Measurements from ENCODE around the gene FCHSD2.
"Not testable (repeated sequence)": the region's sequence is repeated elsewhere in the genome, so short reads cannot be mapped to it uniquely, and the experiment has no call there.

The FCHSD2 gene

DNA sequence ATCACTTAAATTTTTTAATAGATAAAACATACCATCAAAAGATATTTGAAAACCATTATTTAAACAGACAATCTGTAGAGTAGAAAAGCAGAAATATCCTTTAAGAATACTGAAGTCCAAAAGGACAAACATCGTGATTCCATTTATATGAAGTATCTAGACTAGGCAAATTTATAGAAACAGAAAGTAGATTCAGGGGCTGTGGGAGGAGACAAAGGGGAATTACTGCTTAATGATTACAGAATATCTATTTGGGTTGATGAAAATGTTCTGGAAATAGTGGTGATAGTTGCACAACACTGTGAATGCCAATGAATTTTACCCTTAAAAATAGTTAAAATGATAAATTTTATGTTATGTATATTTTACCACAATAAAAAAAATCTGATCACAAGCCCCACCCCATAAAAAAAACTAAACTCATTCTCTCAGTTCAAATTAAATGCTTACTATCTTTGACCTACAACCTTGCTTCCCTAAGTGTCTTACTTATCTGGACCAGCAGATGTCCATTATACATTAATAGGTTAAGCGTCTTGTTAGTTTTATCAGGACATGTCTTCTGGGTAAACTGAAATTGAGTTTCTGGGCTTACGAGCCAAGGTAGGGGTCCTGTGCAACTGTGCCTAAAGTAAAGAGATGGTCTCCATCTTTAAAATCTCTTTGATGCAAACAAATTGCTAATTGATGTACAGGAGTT is 86.3 kb downstream of the FCHSD2 start:
- FAIRE-seq: no peak

DNA sequence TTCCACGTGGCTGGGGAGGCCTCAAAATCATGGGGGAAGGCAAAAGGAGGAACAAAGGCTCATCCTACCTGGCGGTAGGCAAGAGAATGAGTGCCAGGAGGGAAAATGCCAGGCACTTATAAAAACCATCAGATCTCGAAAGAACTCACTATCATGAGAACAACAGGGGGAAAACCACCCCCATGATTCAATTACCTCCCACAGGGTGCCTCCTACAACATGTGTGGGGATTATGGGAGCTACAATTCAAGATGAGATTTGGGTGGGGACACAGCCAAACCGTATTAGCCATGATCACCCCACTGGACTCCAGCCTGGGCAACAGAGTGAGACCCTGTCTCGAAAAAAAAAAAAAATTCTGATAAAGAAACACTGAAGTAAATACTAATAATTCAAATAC is 87.1 kb downstream of the FCHSD2 start:
- no peak for FAIRE-seq

- FAIRE-seq: no peak
Observed at GRCh38 chr11:73053964-73054363, 88.2 kb downstream of the FCHSD2 start.

- FAIRE-seq: no peak
Observed at GRCh38 chr11:73048446-73048845, 93.7 kb downstream of the FCHSD2 start.

GRCh38 chr11:73047773-73048371 is 94.2 kb downstream of the FCHSD2 start:
- no peak for FAIRE-seq

GRCh38 chr11:73040046-73040445 is 102.1 kb downstream of the FCHSD2 start:
- no peak for FAIRE-seq

DNA sequence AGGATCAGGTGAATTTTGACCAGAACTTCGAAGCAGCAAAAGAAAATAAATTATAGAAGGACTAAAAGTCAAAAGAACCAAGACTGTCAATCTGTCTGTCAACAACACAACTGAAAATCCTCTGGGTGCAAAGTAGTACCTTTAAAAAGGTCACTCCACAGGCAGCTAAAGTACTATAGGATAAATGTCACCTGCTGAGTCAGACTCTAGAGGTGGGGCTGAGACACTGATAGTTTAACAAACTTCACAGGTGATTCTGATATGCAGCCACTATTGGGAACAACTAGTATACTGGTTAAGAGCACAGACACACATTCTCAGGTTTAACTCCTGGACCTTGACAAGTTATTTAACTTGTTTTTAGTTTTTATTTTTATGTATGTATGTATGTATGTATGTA is 107.3 kb downstream of the FCHSD2 start:
- FAIRE-seq: no peak

DNA sequence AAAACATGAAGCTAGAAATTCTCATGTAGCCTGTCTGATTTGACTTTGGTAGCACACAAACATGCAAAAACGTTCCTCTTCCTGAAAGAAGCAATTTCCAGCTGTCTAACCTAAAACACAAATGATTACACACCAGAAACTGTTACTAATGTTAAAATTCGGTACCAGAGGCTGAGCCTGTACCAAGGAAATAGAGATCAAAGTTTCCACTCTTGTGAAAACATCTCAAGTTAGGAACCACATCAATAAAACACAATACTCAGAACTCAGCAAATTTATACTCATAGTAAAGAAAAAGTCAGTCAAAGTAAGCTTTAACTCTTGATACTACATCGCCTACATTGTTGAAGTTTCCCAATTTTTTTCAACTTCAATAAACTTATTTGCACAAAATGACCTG is 107.8 kb downstream of the FCHSD2 start:
- no peak for FAIRE-seq

DNA sequence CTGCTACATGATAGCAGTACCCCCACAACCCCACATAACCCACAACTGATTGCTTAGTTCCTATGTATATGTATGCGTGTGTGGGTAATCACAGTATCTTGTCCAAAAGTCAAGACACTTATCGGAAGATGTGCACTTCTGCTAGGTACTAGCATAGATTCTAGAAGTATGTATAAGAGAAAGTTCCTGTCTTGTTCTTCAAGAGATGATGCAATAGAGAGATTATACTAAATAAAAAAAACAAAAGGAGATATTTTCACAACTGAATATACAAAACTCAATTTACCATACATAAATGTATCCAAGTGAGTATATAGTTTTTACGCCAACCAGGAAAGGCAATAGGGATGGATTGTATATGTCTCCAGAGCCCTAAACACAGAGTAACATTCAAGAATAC is 112.0 kb downstream of the FCHSD2 start:
- no peak for FAIRE-seq

DNA sequence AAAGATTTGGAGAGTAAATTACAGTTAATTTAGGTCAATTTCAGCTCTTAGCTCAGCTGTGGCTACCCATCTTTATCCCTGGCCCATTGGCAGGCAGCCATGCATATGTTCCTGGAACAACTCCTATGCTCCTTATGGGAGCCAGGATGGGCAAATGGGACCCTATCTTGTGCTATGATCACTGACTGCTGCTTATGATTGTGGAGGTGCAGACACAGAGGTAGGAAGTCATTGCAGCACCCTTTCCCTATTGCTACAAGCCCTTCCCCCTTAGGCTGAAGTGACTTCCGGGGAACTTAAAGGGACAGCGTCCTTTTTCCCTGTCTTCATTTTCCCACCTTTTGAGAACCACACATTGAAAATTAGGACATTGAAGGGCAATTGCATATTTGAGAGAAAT is 112.7 kb downstream of the FCHSD2 start:
- FAIRE-seq: no peak

DNA sequence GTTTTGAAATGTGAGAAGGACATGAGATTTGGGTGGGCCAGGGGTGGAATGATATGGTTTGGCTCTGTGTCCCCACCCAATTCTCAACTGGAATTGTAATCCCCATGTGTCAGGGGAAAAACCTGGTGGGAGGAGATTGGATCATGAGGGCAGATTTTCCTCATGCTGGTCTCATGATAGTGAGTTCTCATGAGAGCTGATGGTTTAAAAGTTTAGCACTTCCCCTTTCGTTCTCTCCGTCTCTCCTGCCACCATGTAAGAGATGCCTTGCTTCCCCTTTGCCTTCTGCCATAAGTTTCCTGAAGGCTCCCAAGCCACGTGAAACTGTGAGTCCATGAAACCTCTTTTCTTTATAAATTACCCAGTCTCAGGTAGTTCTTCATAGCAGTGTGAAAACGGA is 113.5 kb downstream of the FCHSD2 start:
- FAIRE-seq: no peak

DNA sequence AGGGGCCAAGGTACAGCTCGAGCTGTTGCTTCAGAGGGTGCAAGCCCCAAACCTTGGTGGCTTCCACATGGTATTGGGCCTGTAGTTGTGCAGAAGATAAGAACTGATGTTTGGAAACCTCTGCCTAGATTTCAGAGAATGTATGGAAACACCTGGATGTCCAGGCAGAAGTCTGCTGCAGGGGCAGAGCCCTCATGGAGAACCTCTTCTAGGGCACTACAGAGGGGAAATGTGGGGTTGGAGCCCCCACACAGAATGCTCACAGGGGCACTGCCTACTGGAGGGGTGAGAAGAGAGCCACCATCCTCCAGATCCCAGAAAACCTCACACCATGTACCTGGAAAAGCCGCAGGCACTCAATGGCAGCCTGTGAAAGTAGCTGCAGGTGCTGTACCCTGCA is 114.3 kb downstream of the FCHSD2 start:
- FAIRE-seq: not testable (repeated sequence)

DNA sequence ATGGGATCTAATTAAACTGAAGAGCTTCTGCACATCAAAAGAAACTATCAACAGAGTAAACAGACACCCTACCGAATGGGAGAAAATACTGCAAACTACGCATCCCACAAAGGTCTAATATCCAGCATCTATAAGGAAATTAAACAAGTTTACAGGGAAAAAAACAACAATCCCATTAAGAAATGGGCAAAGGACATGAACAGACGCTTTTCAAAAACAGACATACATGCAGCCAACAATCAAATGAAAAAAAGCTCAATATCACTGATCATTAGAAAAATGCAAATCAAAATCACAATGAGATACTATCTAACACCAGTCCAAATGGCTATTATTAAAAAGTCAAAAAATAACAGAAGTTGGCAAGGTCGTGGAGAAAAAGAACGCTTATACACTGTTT is 117.5 kb downstream of the FCHSD2 start:
- no peak for FAIRE-seq

GRCh38 chr11:73019996-73020395 is 122.1 kb downstream of the FCHSD2 start:
- no peak for FAIRE-seq

GRCh38 chr11:73019449-73019848 is 122.7 kb downstream of the FCHSD2 start:
- no peak for FAIRE-seq

DNA sequence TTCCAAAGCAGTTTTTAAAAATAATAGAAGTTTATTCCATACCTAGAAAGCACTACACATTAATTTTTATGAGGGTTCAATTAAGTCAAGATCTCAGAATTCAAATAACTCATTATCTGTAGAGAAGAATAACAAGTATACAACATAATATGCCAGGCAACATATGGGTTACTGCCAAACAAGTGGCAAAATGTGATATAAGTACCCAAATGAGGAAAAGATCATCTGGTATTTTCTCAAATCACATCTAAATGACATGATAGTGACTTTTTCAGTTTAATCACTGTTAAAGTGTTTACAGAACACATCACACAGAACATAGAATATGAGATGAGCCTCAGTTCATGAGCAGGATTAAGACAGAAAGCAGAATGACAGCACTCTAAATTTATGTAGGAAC is 123.3 kb downstream of the FCHSD2 start:
- FAIRE-seq: no peak

DNA sequence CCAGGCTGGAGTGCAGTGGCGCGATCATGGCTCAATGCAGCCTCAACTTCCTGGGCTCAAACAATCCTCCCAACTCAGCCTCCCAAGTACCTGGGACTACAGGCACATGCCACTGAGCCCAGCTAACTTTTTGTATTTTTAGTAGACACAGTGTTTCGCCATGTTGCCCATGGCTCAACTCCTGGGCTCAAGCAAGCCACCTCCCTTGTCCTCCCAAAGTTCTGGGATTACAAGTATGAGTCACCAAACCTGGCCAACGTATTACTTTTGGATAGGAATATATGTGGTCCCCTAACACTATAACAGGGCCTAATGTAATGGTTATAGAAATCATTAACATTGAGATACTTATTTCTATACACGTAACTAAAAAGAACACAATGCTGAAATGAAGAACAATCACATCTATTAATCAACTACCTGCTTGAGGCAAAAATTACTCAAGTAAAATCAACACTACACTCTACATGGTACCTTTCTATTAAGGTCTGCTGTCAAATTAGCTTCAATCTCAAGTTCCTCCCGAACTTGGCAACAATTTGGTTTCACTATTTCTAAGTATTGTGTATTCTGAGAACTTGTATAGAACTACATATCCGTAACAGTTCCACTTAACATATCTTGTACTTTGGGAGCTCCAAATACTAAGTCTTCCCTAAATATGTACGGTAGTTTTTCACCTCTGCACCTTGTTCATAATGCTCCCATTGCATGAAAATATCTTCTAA is 124.9 kb downstream of the FCHSD2 start:
- no peak for FAIRE-seq

- FAIRE-seq: no peak
Observed at GRCh38 chr11:73013021-73013420, 129.1 kb downstream of the FCHSD2 start.

GRCh38 chr11:73012121-73012863 is 129.8 kb downstream of the FCHSD2 start:
- no peak for FAIRE-seq

DNA sequence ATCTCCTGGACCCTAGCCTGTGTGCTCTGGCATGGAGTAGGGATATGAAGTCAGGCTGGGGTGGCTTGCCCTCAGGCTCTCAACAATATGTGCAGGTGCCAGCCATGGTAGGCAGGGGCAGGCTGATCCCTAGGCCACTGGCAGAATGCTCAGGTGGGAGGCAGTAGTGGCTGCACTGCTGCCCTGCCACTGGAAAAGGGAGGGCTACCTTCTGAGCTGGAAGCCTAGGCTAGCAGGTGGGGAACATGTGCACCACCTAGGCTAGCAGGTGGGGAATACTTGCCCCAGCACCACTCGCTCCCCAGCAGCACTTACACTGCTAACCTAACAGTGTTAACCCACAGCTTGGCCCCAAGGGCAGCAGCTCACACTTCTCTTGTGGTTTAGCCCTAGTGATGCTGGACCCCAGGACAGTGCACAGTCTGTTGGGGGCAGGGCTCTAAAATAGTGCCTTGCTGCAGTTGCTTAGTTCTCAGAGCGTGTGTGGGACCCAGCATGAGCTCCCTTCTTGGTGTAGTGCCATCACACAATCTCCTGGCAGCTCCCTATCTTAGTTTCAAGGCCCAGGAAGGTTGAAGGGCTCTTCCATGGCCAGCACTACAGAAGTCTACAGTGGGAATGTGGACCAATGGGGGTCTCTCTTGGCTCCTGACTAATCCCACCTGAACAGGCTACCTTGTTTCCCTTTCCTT is 130.8 kb downstream of the FCHSD2 start:
- no peak for FAIRE-seq

DNA sequence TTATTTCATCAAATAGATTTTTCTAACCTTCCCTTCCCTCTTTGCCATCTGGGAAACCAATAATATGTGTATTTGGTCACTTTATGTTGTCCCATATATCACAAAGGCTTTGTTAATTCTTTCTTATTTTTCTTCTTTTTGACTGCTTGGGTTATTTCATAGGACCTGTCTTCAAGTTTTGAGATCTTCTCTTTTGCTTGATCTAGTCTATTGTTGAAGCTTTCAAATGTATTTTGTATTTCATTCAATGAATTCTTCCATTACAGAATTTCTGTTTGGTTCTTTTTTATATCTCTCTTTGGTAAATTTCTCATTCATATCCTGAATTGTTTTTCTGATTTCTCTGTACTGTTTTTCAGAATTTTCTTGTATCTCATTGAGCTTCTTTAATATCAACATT is 132.1 kb downstream of the FCHSD2 start:
- FAIRE-seq: no peak

DNA sequence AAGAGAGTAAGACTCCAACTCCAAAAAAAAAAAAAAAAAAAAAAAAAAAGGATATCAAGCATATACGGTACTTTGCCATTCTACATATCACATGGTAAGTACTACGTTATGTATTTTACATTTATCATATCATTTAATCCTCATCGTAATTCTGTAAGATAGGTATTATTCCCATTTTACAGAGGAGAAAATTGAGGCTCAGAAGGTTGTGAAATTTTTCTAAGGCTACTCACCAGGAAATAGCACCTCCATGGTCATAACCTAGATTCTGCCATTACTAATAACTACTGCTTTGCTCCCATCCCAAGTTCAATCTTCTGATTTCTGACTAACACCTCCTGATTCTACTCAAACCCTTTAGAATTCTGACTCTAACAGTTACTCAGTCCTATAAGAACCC is 138.0 kb downstream of the FCHSD2 start:
- FAIRE-seq: no peak

DNA sequence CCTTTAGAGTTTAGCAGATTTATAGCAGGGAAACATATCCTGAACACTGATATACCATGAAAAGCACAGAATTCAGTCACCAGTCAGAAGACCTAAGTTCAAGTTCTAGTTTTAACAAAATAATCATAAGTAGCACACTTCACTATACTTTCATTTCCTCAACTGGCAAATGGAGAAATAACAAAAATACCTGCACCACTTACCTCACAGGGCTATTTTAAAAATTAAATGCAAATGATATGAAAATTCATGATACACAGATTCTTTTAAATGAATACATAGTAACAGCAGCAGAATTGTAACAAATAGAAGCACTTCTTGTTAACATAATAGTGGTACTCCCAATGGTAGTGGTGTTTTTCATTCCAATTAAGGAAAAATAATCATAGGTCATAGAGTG is 139.0 kb downstream of the FCHSD2 start:
- no peak for FAIRE-seq
